Esophagus (tissue), 2 donors: ENCODE measurements around the gene ROPN1L. TPM values are rescaled to one million over a fixed set of nuclear protein-coding genes. Genes with fewer than 3 reads are reported as not detected.

Experiments
- polyA plus RNA-seq, 2 donors: library from polyadenylated mRNA; stranded (reverse); fragments of 200-250 nt; gene quantifications; one replicate each; pipeline ENCODE4 v1.2.3, GENCODE V29; 2013
- donor health status: healthy with polysubstance abuse.
- donor health status: Bipolar disorder and iron deficiency.

ROPN1L gene
- polyA plus RNA-seq, 2 donors, result 0.11 to 0.16 TPM

Other genes starting within 250 kb of the ROPN1L start
- gene ATPSCKMT, start 192.0 kb upstream of the ROPN1L start, polyA plus RNA-seq, result 1 to 10 TPM; 8.5 to 8.8 TPM
- 100 to 1,000 TPM in 1 of 2 donors, 10 to 100 TPM in 1; 81.7 to 186 TPM for gene CCT5, start 191.6 kb upstream of the ROPN1L start, polyA plus RNA-seq
- gene CMBL, start 134.0 kb upstream of the ROPN1L start, polyA plus RNA-seq, result 1 to 10 TPM; 1.9 to 2.8 TPM
- gene MARCHF6, start 88.2 kb upstream of the ROPN1L start, polyA plus RNA-seq, result 10 to 100 TPM; 23.3 to 57.9 TPM
- gene ANKRD33B, start 122.2 kb downstream of the ROPN1L start, polyA plus RNA-seq, result 1 to 10 TPM in 1 of 2 donors, under 1 TPM in 1; 0.55 to 1.3 TPM